GM12872 (cell line): Measurements from ENCODE around the gene HNRNPUL2.
A peak's percentile ranks its signal among the peaks of the same experiment; 100 is the strongest.

Experiments used
- CTCF ChIP-seq: IDR thresholded peaks from 3 replicates; pipeline ENCODE4 v1.5.1; 2011; ENCODE audit warnings: low read depth, mild to moderate bottlenecking, low read length, moderate library complexity; ENCODE audit not compliant: insufficient read depth

HNRNPUL2 gene

GRCh38 chr11:62705880-62706849 is 21.1 kb downstream of the HNRNPUL2 start:
- no peak for TF ChIP-seq CTCF

- no peak for TF ChIP-seq CTCF
Observed at GRCh38 chr11:62705413-62705812, 21.8 kb downstream of the HNRNPUL2 start.

- TF ChIP-seq CTCF = no peak
Observed at GRCh38 chr11:62702246-62702645, 25.0 kb downstream of the HNRNPUL2 start.

GRCh38 chr11:62694455-62695167 is 32.6 kb downstream of the HNRNPUL2 start:
- peak; percentile 88 for TF ChIP-seq CTCF

GRCh38 chr11:62689421-62690183 is 37.7 kb downstream of the HNRNPUL2 start, which contains the start of gene LRRN4CL:
Gene LRRN4CL, minus strand, starts transcription at chr11:62689530. Its CDS starts 1,022 bp downstream, at chr11:62688508.
- no peak for TF ChIP-seq CTCF

- no peak for TF ChIP-seq CTCF
Observed at GRCh38 chr11:62688491-62688890, 38.8 kb downstream of the HNRNPUL2 start.
